ENCODE results near the gene SORCS3. TPM values are rescaled to one million over a fixed set of nuclear protein-coding genes. Genes with fewer than 3 reads are reported as not detected.

SORCS3 gene
- total RNA-seq, 1 experiment from 2014 or later: 0.18 TPM

DNA sequence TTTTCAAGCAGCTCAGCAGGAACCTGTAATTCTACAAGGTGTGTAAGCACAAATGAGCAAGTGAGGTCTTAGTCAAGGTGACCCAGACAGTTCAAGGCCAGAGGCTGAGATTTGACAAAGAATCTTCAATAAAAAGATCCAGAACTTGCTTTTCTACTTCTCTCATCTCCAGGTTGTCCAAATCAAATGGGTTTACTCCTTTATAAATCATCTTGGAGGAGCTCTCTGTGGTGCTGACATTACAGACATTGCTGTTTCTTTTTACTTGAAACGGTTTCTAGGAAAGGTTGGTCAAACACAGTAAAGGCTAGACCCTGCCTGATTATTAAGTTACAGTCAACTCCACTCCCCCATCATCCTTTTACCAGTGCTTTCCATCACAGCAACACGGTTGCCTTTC lies 504.6 kb downstream of the SORCS3 start:
- Mint-ChIP-seq H3K4me1 (ENCODE audit: low read depth, unreplicated experiment) (peaks cover 9% of the 10 kb centered on the region), H3K27ac (ENCODE audit: unreplicated experiment) (no peak overlapping the region), H3K36me3 (ENCODE audit: insufficient read depth, unreplicated experiment) (no peaks in the 10 kb centered on the region), H3K4me3 (ENCODE audit: unreplicated experiment) (no peak overlapping the region), H3K9me3 (ENCODE audit: unreplicated experiment) (no peaks in the 10 kb centered on the region), H3K27me3 (ENCODE audit: insufficient read depth, unreplicated experiment) (no peaks in the 10 kb centered on the region)
- no peaks in the 10 kb centered on the region for H3K27me3 ChIP-seq (replicated peaks; ENCODE audit: control insufficient read depth, insufficient read depth, low read length)
- no peak for TF ChIP-seq CTCF (IDR thresholded peaks at IDR 0.05; ENCODE audit: insufficient read depth in 1 of 2, low read depth in 1 of 2, low read length in 1 of 2, severe bottlenecking in 1 of 2, unreplicated experiment in 1 of 2)
- no TSS peak for BruUV-seq (replicated peaks)
- ChIA-PET CTCF (no interaction called here), POLR2A (no interaction called here)
- H3K4me1 ChIP-seq: peaks cover 28% of the 10 kb centered on the region
- no peaks in the 10 kb centered on the region for H3K9me3 ChIP-seq
- intact Hi-C loops (cut with micrococcal nuclease; ENCODE audit: unreplicated experiment): no loop called here
- H3K36me3 ChIP-seq (ENCODE audit: control insufficient read depth, insufficient read depth, low read length): no peaks in the 10 kb centered on the region
- no peak for DNase-seq
- no peak overlapping the region for H3K4me3 ChIP-seq (ENCODE audit: low read depth, low read length)

DNA sequence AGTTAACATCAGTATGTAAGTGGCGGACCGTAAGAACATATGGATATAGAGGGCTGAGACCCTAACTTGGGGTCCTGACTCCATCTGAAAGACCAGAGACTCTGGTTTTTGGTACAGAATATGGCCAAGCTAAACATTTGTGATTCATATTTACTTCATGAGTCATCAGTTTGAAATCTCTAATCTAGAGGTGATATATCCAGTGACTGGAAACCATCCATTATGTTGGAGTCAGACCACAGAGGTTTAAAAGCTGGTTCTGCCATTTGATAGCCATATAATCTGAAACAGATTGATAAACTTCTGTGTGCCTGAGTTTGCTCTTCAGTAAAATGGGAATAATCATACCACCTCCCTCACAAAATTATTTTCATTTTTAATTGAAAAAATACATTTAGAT lies 505.3 kb downstream of the SORCS3 start:
- ChIA-PET CTCF (no interaction called here), POLR2A (no interaction called here)
- no peak overlapping the region for H3K4me3 ChIP-seq (ENCODE audit: low read depth, low read length)
- no TSS peak for BruUV-seq (replicated peaks)
- Mint-ChIP-seq H3K4me1 (ENCODE audit: low read depth, unreplicated experiment) (peaks cover 9% of the 10 kb centered on the region), H3K9me3 (ENCODE audit: unreplicated experiment) (no peaks in the 10 kb centered on the region), H3K4me3 (ENCODE audit: unreplicated experiment) (no peak overlapping the region), H3K36me3 (ENCODE audit: insufficient read depth, unreplicated experiment) (no peaks in the 10 kb centered on the region), H3K27ac (ENCODE audit: unreplicated experiment) (no peak overlapping the region), H3K27me3 (ENCODE audit: insufficient read depth, unreplicated experiment) (no peaks in the 10 kb centered on the region)
- no peaks in the 10 kb centered on the region for H3K27me3 ChIP-seq (replicated peaks; ENCODE audit: control insufficient read depth, insufficient read depth, low read length)
- intact Hi-C loops (cut with micrococcal nuclease; ENCODE audit: unreplicated experiment): no loop called here
- DNase-seq: no peak
- H3K4me1 ChIP-seq: peaks cover 33% of the 10 kb centered on the region
- H3K9me3 ChIP-seq: no peaks in the 10 kb centered on the region
- no peaks in the 10 kb centered on the region for H3K36me3 ChIP-seq (ENCODE audit: control insufficient read depth, insufficient read depth, low read length)
- no peak for TF ChIP-seq CTCF (IDR thresholded peaks at IDR 0.05; ENCODE audit: insufficient read depth in 1 of 2, low read depth in 1 of 2, low read length in 1 of 2, severe bottlenecking in 1 of 2, unreplicated experiment in 1 of 2)

DNA sequence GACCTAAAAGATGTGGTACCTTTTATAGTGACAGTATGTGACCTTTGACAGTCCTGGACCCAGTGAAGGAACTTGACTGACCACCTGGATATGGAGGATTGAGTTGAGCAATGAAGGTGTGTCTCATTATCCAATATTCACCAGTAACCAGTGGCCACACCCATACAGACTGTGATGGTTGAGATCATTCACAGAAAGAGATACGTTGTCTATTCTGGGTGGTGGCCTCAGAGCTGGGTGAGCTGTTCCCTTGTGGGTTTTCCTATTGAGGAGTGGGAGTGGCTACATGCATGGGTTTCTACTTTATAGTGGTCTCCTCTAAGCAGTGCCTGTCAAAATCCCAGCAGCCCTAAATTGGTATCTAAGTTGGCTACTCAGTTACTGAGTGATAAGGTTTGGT lies 507.4 kb downstream of the SORCS3 start:
- DNase-seq: no peak
- Mint-ChIP-seq H3K36me3 (ENCODE audit: insufficient read depth, unreplicated experiment) (no peaks in the 10 kb centered on the region), H3K9me3 (ENCODE audit: unreplicated experiment) (no peaks in the 10 kb centered on the region), H3K4me3 (ENCODE audit: unreplicated experiment) (no peak overlapping the region), H3K27ac (ENCODE audit: unreplicated experiment) (no peak overlapping the region), H3K27me3 (ENCODE audit: insufficient read depth, unreplicated experiment) (no peaks in the 10 kb centered on the region), H3K4me1 (ENCODE audit: low read depth, unreplicated experiment) (peaks cover 9% of the 10 kb centered on the region)
- H3K4me1 ChIP-seq: peaks cover 33% of the 10 kb centered on the region
- intact Hi-C loops (cut with micrococcal nuclease; ENCODE audit: unreplicated experiment): loop anchor here (2.0 kb wide), 1 partner anchor 32 kb away; no protein-coding TSS in a partner anchor
- no peaks in the 10 kb centered on the region for H3K9me3 ChIP-seq
- no peak for TF ChIP-seq CTCF (IDR thresholded peaks at IDR 0.05; ENCODE audit: insufficient read depth in 1 of 2, low read depth in 1 of 2, low read length in 1 of 2, severe bottlenecking in 1 of 2, unreplicated experiment in 1 of 2)
- H3K4me3 ChIP-seq (ENCODE audit: low read depth, low read length): no peak overlapping the region
- no peaks in the 10 kb centered on the region for H3K27me3 ChIP-seq (replicated peaks; ENCODE audit: control insufficient read depth, insufficient read depth, low read length)
- no peaks in the 10 kb centered on the region for H3K36me3 ChIP-seq (ENCODE audit: control insufficient read depth, insufficient read depth, low read length)
- BruUV-seq (replicated peaks): no TSS peak
- ChIA-PET POLR2A (no interaction called here), CTCF (no interaction called here)

All from Caco-2 (cell line).